Omental fat pad (tissue), 4 donors: ENCODE data around the gene POU2F1. TPM values are rescaled to one million over a fixed set of nuclear protein-coding genes. Genes with fewer than 3 reads are reported as not detected.

Experiments used
- ATAC-seq: fragments of 150-250 bp; one replicate; pipeline ENCODE4 v1.9.1; 2016; ENCODE audit warnings: mild to moderate bottlenecking, moderate library complexity; ENCODE audit not compliant: low FRiP score
- DNase-seq: peaks from one replicate; pipeline ENCODE4 v3.0.0-alpha.2; 2019; ENCODE audit warnings: low spot score
- CTCF ChIP-seq, 3 donors: fragments of 450-650 bp; IDR thresholded peaks; one replicate each; pipeline ENCODE4 v1.5.1; 2016 to 2017; ENCODE audit warnings: antibody characterized with exemption in 3 of 3, mild to moderate bottlenecking in 3 of 3, moderate library complexity in 2 of 3
- total RNA-seq, 4 donors: library from RNA; depleted of rRNA; stranded (reverse); fragments of >200 nt; gene quantifications; one replicate each; pipeline ENCODE4 v1.1.0, GENCODE V29; 2016

Gene POU2F1
- total RNA-seq, 4 donors from 2014 or later, result 10.3 to 18.9 (median 13.5) TPM

- ATAC-seq, result no peak
- no peak for TF ChIP-seq CTCF (IDR thresholded peaks at IDR 0.05)
Observed at GRCh38 chr1:167360120-167360519, 139.4 kb downstream of the POU2F1 start.

GRCh38 chr1:167362638-167363037 is 142.0 kb downstream of the POU2F1 start:
- ATAC-seq (no peak), DNase-seq (no peak)
- no peak for TF ChIP-seq CTCF (IDR thresholded peaks at IDR 0.05)

More at GRCh38 chr1:167360120-167360519, 139.4 kb downstream of the POU2F1 start:
- no peak for DNase-seq

GRCh38 chr1:167364826-167365225 is 144.1 kb downstream of the POU2F1 start:
- no peak for TF ChIP-seq CTCF (IDR thresholded peaks at IDR 0.05)
- ATAC-seq (no peak), DNase-seq (no peak)

GRCh38 chr1:167365360-167365759 is 144.7 kb downstream of the POU2F1 start:
- TF ChIP-seq CTCF (IDR thresholded peaks at IDR 0.05), result no peak
- no peak for DNase-seq
- no peak for ATAC-seq

GRCh38 chr1:167367705-167368104 is 147.0 kb downstream of the POU2F1 start:
- TF ChIP-seq CTCF (IDR thresholded peaks at IDR 0.05), result no peak
- ATAC-seq (no peak), DNase-seq (no peak)

GRCh38 chr1:167369175-167369574 is 148.5 kb downstream of the POU2F1 start:
- no peak for ATAC-seq

More at GRCh38 chr1:167369175-167369574, 148.5 kb downstream of the POU2F1 start:
- no peak for DNase-seq
- TF ChIP-seq CTCF (IDR thresholded peaks at IDR 0.05), result no peak
